ENCODE data around the gene LGI2. TPM values are rescaled to one million over a fixed set of nuclear protein-coding genes. Genes with fewer than 3 reads are reported as not detected.

LGI2 gene
- total and polyA plus RNA-seq, 7 donors, result 0.08 to 1.0 (median 0.32) TPM

- Histone ChIP-seq H3K9me3 (no peaks in the 10 kb centered on the region), H3K27me3 (ENCODE audit: insufficient read depth in 3 of 3, low read length in 2 of 3) (peaks cover 0 to 3% (median 0%) of the 10 kb centered on the region in 3 donors), H3K4me3 (no peak overlapping the region), H3K4me1 (no peaks in the 10 kb centered on the region), H3K36me3 (ENCODE audit: insufficient read depth in 1 of 2, low read depth in 1 of 2) (no peaks in the 10 kb centered on the region), H3K27ac (no peak overlapping the region)
- intact Hi-C loops (cut with DNase I), result no loop called here
- WGBS, 3 donors, result 87 to 90% (median 88%) methylated on average over 11 of the region's 11 CpGs
- DNase-seq, result no peak
- ATAC-seq, result no peak
- TF ChIP-seq, protein P1, sequence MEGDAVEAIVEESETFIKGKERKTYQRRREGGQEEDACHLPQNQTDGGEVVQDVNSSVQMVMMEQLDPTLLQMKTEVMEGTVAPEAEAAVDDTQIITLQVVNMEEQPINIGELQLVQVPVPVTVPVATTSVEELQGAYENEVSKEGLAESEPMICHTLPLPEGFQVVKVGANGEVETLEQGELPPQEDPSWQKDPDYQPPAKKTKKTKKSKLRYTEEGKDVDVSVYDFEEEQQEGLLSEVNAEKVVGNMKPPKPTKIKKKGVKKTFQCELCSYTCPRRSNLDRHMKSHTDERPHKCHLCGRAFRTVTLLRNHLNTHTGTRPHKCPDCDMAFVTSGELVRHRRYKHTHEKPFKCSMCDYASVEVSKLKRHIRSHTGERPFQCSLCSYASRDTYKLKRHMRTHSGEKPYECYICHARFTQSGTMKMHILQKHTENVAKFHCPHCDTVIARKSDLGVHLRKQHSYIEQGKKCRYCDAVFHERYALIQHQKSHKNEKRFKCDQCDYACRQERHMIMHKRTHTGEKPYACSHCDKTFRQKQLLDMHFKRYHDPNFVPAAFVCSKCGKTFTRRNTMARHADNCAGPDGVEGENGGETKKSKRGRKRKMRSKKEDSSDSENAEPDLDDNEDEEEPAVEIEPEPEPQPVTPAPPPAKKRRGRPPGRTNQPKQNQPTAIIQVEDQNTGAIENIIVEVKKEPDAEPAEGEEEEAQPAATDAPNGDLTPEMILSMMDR (IDR thresholded peaks at IDR 0.05), result no peak
Measured at GRCh38 chr4:25075129-25075528, 44.4 kb upstream of the LGI2 start.

DNA sequence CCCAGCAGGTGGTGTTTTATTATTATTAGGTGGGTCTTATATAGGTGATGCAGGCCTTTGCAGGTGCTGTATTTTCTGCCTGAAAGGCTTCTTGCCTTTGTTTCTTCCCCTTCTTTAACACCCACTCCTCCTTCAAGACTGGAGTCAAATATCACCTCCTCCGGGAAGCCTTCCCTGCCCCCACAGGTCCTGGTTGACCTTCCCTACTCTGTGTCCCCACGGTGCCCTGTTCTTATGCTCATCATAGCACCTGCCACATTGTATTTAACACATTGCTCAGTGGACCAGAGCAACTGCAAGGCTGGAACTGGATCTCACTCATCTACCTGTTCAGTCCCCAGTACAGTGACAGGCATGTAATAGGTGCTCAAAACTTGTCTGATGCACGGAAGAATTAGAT lies 39.8 kb upstream of the LGI2 start:
- Histone ChIP-seq H3K4me1 (no peaks in the 10 kb centered on the region), H3K36me3 (ENCODE audit: insufficient read depth in 1 of 2, low read depth in 1 of 2) (no peaks in the 10 kb centered on the region), H3K4me3 (no peak overlapping the region), H3K27ac (no peak overlapping the region), H3K27me3 (ENCODE audit: insufficient read depth in 3 of 3, low read length in 2 of 3) (peaks cover 0 to 4% (median 0%) of the 10 kb centered on the region in 3 donors), H3K9me3 (no peaks in the 10 kb centered on the region)
- TF ChIP-seq, protein P1 (IDR thresholded peaks at IDR 0.05), result no peak
- 71 to 73% (median 72%) methylated on average over 3 of the region's 3 CpGs for WGBS, 3 donors
- ATAC-seq (no peak), DNase-seq (no peak)
- intact Hi-C loops (cut with DNase I), result no loop called here

DNA sequence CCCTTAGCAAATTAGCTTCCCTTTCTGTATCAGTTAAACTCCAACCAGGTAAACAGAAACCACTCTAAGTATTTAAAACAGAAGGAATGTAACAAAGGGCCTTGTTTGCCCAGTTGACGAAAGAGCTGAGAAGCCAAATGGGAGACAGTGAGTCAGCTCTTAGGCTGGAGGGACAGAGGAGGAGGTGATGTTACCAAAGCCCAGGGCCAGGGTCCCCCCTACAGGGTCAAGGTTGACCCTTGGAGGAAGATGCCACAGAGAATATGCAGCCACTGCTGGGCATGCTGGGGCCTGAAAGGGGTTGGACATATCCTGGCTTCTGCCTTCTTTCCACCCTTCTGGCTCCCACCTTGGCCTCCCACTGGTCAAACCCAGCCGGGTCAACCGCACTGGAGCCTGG lies 38.3 kb upstream of the LGI2 start:
- no peak overlapping the region for H3K27ac ChIP-seq
- no peak for DNase-seq
- WGBS, 3 donors, result 86 to 89% (median 88%) methylated on average over 3 of the region's 3 CpGs
- H3K9me3 ChIP-seq, result no peaks in the 10 kb centered on the region
- no peak for ATAC-seq
- H3K4me1 ChIP-seq, result no peaks in the 10 kb centered on the region
- intact Hi-C loops (cut with DNase I), result no loop called here
- H3K4me3 ChIP-seq, result no peak overlapping the region
- TF ChIP-seq, protein P1 (IDR thresholded peaks at IDR 0.05), result no peak
- peaks cover 0 to 4% (median 0%) of the 10 kb centered on the region in 3 donors for H3K27me3 ChIP-seq (ENCODE audit: insufficient read depth in 3 of 3, low read length in 2 of 3)
- no peaks in the 10 kb centered on the region for H3K36me3 ChIP-seq (ENCODE audit: insufficient read depth in 1 of 2, low read depth in 1 of 2)

DNA sequence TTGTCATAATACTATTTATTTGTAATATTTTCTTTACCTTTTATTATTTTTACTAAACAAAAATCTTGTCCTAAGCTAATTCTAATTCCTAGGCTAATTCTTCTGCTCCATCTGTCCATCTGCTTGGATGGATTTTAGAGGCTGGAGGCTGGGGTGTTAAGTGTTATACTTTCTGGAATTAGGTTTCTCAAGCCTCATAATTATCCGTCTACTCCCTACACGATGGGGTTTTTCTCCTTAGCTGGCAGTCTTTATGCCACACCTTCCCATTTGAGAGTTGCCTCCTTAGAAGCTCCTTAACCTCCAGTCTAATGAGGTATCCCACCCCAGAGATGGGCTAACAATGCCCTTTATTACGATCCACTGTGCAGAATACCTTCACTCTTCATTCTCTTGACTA lies 37.6 kb upstream of the LGI2 start:
- no peaks in the 10 kb centered on the region for H3K36me3 ChIP-seq (ENCODE audit: insufficient read depth in 1 of 2, low read depth in 1 of 2)
- no peak overlapping the region for H3K4me3 ChIP-seq
- H3K4me1 ChIP-seq, result no peaks in the 10 kb centered on the region
- peaks cover 0 to 4% (median 0%) of the 10 kb centered on the region in 3 donors for H3K27me3 ChIP-seq (ENCODE audit: insufficient read depth in 3 of 3, low read length in 2 of 3)
- intact Hi-C loops (cut with DNase I), result no loop called here
- no peak for DNase-seq
- TF ChIP-seq, protein P1 (IDR thresholded peaks at IDR 0.05), result no peak
- no peak overlapping the region for H3K27ac ChIP-seq
- WGBS, 3 donors, result 76 to 79% (median 76%) methylated on average over 3 of the region's 3 CpGs
- ATAC-seq, result no peak
- H3K9me3 ChIP-seq, result no peaks in the 10 kb centered on the region

GRCh38 chr4:25065932-25066590 lies 35.3 kb upstream of the LGI2 start:
- no peak overlapping the region for H3K4me3 ChIP-seq
- no peak for DNase-seq
- ATAC-seq, result no peak
- intact Hi-C loops (cut with DNase I), result no loop called here
- H3K4me1 ChIP-seq, result no peaks in the 10 kb centered on the region
- TF ChIP-seq, protein P1 (IDR thresholded peaks at IDR 0.05), result no peak
- no peaks in the 10 kb centered on the region for H3K36me3 ChIP-seq (ENCODE audit: insufficient read depth in 1 of 2, low read depth in 1 of 2)
- H3K27ac ChIP-seq, result no peak overlapping the region
- WGBS, 3 donors, result 70 to 83% (median 72%) methylated on average over 7 of the region's 7 CpGs
- no peaks in the 10 kb centered on the region for H3K9me3 ChIP-seq
- H3K27me3 ChIP-seq (ENCODE audit: insufficient read depth in 3 of 3, low read length in 2 of 3), result peaks cover 0 to 4% (median 0%) of the 10 kb centered on the region in 3 donors
